ENCODE data around the gene HIPK1. TPM values are rescaled to one million over a fixed set of nuclear protein-coding genes. Genes with fewer than 3 reads are reported as not detected.

Gene HIPK1
- total RNA-seq, 4 donors from 2014 or later, result 65.8 to 102 (median 84.7) TPM

DNA sequence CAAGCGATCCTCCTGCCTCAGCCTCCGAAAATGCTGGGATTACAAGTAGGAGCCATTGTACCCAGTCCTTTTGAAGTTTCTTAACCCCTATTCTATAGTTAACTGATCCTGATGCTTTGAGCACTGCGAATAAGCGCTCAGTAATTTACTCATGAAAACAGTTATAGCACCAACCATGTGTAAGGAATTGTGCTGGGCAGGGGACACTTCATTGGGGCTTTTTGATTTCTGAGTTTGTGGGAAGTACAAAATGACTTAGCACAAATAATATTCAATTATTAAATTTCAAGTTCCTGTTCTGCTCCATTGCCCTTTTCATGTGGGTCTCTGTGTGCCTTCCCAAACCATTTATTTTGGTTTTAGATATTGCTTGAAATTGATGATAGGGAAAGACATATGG lies 6.2 kb upstream of the HIPK1 start:
- Histone ChIP-seq H3K36me3 (no peaks in the 10 kb centered on the region), H3K27me3 (no peaks in the 10 kb centered on the region), H3K4me1 (no peaks in the 10 kb centered on the region), H3K4me3 (replicated peaks in 1 of 3) (no peak overlapping the region), H3K27ac (no peak overlapping the region), H3K9me3 (no peaks in the 10 kb centered on the region)
- DNase-seq, result no peak
- TF ChIP-seq, protein P1, sequence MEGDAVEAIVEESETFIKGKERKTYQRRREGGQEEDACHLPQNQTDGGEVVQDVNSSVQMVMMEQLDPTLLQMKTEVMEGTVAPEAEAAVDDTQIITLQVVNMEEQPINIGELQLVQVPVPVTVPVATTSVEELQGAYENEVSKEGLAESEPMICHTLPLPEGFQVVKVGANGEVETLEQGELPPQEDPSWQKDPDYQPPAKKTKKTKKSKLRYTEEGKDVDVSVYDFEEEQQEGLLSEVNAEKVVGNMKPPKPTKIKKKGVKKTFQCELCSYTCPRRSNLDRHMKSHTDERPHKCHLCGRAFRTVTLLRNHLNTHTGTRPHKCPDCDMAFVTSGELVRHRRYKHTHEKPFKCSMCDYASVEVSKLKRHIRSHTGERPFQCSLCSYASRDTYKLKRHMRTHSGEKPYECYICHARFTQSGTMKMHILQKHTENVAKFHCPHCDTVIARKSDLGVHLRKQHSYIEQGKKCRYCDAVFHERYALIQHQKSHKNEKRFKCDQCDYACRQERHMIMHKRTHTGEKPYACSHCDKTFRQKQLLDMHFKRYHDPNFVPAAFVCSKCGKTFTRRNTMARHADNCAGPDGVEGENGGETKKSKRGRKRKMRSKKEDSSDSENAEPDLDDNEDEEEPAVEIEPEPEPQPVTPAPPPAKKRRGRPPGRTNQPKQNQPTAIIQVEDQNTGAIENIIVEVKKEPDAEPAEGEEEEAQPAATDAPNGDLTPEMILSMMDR (IDR thresholded peaks at IDR 0.05), result no peak
- no peak for TF ChIP-seq POLR2A (IDR thresholded peaks at IDR 0.05)
- intact Hi-C loops (cut with DNase I), result no loop called here
- 95 to 98% methylated on average over 4 of the region's 4 CpGs for WGBS, 2 donors

DNA sequence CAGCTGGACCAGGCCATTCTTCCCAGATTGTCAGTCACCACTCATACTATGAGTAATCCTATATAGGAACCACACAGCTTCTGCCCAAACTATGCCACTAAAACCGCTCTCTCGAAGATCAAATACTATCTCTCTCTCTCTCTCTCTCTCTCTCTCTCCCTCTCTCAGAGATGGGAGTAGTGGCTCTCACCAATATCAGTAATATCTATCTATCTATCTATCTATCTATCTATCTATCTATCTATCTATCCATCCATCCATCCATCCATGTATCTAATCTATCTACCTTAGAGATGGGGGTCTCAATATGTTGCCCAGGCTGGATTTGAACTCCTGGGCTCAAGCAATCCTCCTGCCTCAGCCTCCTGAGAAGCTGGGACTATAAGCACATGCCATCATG lies 4.7 kb upstream of the HIPK1 start:
- intact Hi-C loops (cut with DNase I), result no loop called here
- Histone ChIP-seq H3K4me3 (replicated peaks in 1 of 3) (no peak overlapping the region), H3K27me3 (no peaks in the 10 kb centered on the region), H3K9me3 (no peaks in the 10 kb centered on the region), H3K4me1 (no peaks in the 10 kb centered on the region), H3K27ac (no peak overlapping the region), H3K36me3 (no peaks in the 10 kb centered on the region)
- 88 to 90% methylated on average over 2 of the region's 2 CpGs for WGBS, 2 donors
- no peak for DNase-seq
- TF ChIP-seq, protein P1 (IDR thresholded peaks at IDR 0.05), result no peak
- no peak for TF ChIP-seq POLR2A (IDR thresholded peaks at IDR 0.05)

DNA sequence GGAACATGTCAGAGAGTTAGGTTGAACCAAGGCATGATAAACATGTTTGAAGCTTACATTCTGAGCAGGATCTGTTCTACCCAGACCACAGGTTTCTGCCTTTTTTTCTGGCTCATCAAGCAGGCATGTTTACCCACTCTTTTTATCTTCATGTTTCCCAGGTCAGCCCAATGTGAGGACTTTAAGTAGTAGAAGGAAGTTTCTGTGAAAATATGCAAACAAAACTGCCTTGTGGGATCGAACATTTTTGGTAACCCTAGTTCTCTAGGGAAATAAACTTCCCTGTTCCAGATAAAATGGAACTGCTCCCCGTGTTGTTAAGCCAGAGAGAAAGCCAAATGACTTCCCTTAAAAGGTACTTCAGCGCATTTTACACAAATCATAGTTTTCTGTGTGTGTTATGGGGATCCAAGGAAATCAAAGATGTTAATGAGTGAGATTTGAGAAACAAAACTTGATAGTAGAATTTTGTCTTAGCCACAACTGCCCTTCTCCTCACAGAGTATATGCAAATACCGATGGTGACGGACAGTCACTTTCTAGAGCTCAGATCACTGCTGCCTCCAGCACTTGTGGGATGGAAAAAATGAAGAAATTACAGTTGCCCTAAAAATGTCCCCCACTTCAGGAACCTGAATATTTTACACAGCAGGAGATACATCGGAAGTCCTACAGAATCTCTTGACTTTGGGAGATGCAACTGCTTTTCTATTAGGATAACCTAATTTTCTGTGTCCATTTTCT lies 765 bp upstream of the HIPK1 start:
- Histone ChIP-seq H3K36me3 (no peaks in the 10 kb centered on the region), H3K4me1 (peaks cover 19 to 25% of the 10 kb centered on the region in 2 donors), H3K27me3 (no peaks in the 10 kb centered on the region), H3K4me3 (replicated peaks in 1 of 3) (peak overlapping the region; percentile 62 to 96 (median 95)), H3K27ac (peak overlapping the region; percentile 82 to 94 (median 88)), H3K9me3 (no peaks in the 10 kb centered on the region)
- WGBS, 2 donors, result 27 to 32% methylated on average over 6 of the region's 6 CpGs
- DNase-seq, result no peak
- no peak for TF ChIP-seq POLR2A (IDR thresholded peaks at IDR 0.05)
- TF ChIP-seq, protein P1 (IDR thresholded peaks at IDR 0.05), result no peak
- intact Hi-C loops (cut with DNase I), result loop anchor here (2.0 kb wide), 1 partner anchor 24 kb away; the partner anchor contains the start of genes AP4B1 and DCLRE1B

DNA sequence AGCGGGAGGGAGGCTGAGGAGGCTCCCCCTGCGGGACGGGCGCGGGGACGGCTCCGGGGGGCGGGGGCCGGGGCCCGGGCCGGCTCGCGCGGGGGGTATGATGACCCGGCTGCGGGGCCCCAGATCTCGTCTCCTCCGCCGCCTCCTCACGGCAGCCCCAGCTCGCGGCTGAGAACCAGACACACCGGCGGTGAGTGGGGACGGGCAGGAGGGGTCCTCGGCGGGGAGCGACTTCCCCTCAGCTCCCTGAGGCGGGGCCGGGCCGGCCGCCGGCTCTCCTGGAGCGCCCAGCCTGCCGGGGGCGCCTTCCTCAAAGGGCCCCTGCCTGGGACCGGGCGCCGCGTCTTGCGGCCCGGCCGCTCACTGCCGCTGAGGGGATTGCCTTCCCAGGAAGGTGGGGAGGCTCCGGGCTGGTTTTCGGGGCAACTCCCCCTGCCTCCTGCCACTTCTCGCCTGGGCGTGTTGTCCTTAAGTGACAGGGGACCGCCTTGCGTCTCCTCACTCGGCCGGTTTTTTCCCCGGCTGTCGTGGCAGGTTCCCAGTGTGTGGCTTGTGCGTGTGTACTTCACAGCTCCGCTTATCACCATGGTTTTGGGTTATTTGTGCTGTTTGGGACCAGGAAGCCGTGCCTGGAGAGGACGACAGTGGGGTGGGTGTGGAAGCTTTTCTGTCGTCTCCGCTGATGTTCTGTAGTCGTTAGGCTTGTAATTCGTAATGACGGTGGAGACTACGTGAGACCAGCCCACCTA lies 800 bp downstream of the HIPK1 start:
- peak overlapping the region; percentile 82 to 94 (median 88) for H3K27ac ChIP-seq

More for the DNA sequence above, 800 bp downstream of the HIPK1 start:
- intact Hi-C loops (cut with DNase I), result loop anchor here (2.0 kb wide), 1 partner anchor 25 kb away; the partner anchor contains the start of genes AP4B1 and DCLRE1B
- Histone ChIP-seq H3K9me3 (no peaks in the 10 kb centered on the region), H3K36me3 (no peaks in the 10 kb centered on the region), H3K27me3 (no peaks in the 10 kb centered on the region), H3K4me1 (peaks cover 29% of the 10 kb centered on the region in 2 donors), H3K4me3 (replicated peaks in 1 of 3) (peak overlapping the region; percentile 62 to 96 (median 95))
- 0% methylated on average over 14 to 41 of the region's 64 CpGs for WGBS, 2 donors
- peak; percentile 62 to 69 for DNase-seq
- peak in 1 of 2 donors; percentile 21 for TF ChIP-seq POLR2A (IDR thresholded peaks at IDR 0.05)
- TF ChIP-seq, protein P1 (IDR thresholded peaks at IDR 0.05), result peak in 1 of 6 experiments; percentile 10
